CD4-positive, alpha-beta T cell (primary cell): ENCODE measurements around the gene TC2N. TPM values are rescaled to one million over a fixed set of nuclear protein-coding genes. Genes with fewer than 3 reads are reported as not detected.
A peak's percentile ranks its signal among the peaks of the same experiment; 100 is the strongest.
"Not testable (repeated sequence)": the region's sequence is repeated elsewhere in the genome, so short reads cannot be mapped to it uniquely, and the experiment has no call there.

Experiments used
- ATAC-seq: fragments of 200-7000 bp; cut with Tn5 transposase; one replicate; pipeline ENCODE4 v1.10.0; 2022; ENCODE audit warnings: mild to moderate bottlenecking; ENCODE audit not compliant: poor library complexity
- CTCF ChIA-PET: fragments of 350-600 bp; sonication (Branson Sonifier 250); formaldehyde crosslinking; loops from one replicate; lab custom pipeline; 2021; ENCODE audit warnings: antibody characterized with exemption, inconsistent platforms; lab: Charles Lee
- POLR2A ChIA-PET: fragments of 350-600 bp; sonication (Branson Sonifier 250); formaldehyde crosslinking; loops from one replicate; lab custom pipeline; 2021; ENCODE audit warnings: antibody characterized with exemption, inconsistent platforms; lab: Charles Lee
- DNase-seq, 14 experiments: peaks; one replicate each; pipeline ENCODE4 v3.0.0-alpha.2; 2013 to 2020; ENCODE audit warnings: mixed read lengths in 2 of 14
- H3K27ac ChIP-seq, 2 donors: one replicate each; pipeline versions ENCODE4 v1.5.1 to v1.7.0; 2013; ENCODE audit warnings: low read length in 2 of 2, low read depth in 1 of 2, mild to moderate bottlenecking in 1 of 2
- H3K27me3 ChIP-seq, 2 experiments: 1 replicate in 1 of 2; 2 replicates in 1 of 2; pipeline versions ENCODE4 v1.6.1 to v1.7.0; 2013; ENCODE audit warnings: low read length in 2 of 2, control low read depth in 1 of 2, mild to moderate bottlenecking in 1 of 2, moderate library complexity in 1 of 2; ENCODE audit not compliant: insufficient read depth in 2 of 2, control insufficient read depth in 1 of 2
- H3K36me3 ChIP-seq: one replicate; pipeline ENCODE4 v1.6.1; 2013; ENCODE audit warnings: low read length, control low read depth; ENCODE audit not compliant: insufficient read depth
- H3K4me1 ChIP-seq: one replicate; pipeline ENCODE4 v1.6.1; 2013; ENCODE audit warnings: low read length, control low read depth; ENCODE audit not compliant: insufficient read depth
- H3K4me3 ChIP-seq: one replicate; pipeline ENCODE4 v1.5.1; 2013; ENCODE audit warnings: mild to moderate bottlenecking, low read length, moderate library complexity
- H3K9me3 ChIP-seq, 2 experiments: 1 replicate in 1 of 2; 2 replicates in 1 of 2; pipeline versions ENCODE4 v1.6.1 to v1.7.0; 2013; ENCODE audit warnings: low read length in 2 of 2, mild to moderate bottlenecking in 2 of 2, control low read depth in 1 of 2, moderate library complexity in 1 of 2; ENCODE audit not compliant: control insufficient read depth in 1 of 2, insufficient read depth in 1 of 2
- H3K27ac Mint-ChIP-seq: one replicate; pipeline ENCODE4 v1.8.0; 2020; ENCODE audit warnings: mixed read lengths
- H3K27me3 Mint-ChIP-seq: one replicate; pipeline ENCODE4 v1.8.0; 2021; ENCODE audit warnings: mixed read lengths
- H3K36me3 Mint-ChIP-seq: one replicate; pipeline ENCODE4 v1.8.0; 2021; ENCODE audit warnings: low read depth, mixed read lengths
- H3K4me1 Mint-ChIP-seq: one replicate; pipeline ENCODE4 v1.8.0; 2021; ENCODE audit warnings: low read depth, mixed read lengths
- H3K4me3 Mint-ChIP-seq: one replicate; pipeline ENCODE4 v1.8.0; 2020; ENCODE audit warnings: mild to moderate bottlenecking, mixed read lengths
- H3K9me3 Mint-ChIP-seq: one replicate; pipeline ENCODE4 v1.8.0; 2020; ENCODE audit warnings: mixed read lengths
- intact Hi-C, 2 experiments: fragments of 100-400 bp; cut with DNase I in 1 of 2; cut with micrococcal nuclease in 1 of 2; formaldehyde crosslinking; loops; one replicate each; pipeline versions ENCODE4 v1.15.1 to v1.9.0; 2023 to 2025; cut with DNase I, micrococcal nuclease
- total RNA-seq, 174 experiments: library from RNA in 2 of 174; stranded (reverse) in 2 of 174; gene quantifications; one replicate each; pipeline ENCODE4 v1.2.3 and lab custom pipeline; 2021 to 2026
- TF ChIP-seq, protein P1 (sequence below): fragments of 200-600 bp; IDR thresholded peaks from one replicate; pipeline ENCODE4 v1.8.0; 2022; ENCODE audit warnings: antibody characterized with exemption, mild to moderate bottlenecking

The TC2N gene
- total RNA-seq, 2 experiments from 2014 or later = 129 to 138 TPM

DNA sequence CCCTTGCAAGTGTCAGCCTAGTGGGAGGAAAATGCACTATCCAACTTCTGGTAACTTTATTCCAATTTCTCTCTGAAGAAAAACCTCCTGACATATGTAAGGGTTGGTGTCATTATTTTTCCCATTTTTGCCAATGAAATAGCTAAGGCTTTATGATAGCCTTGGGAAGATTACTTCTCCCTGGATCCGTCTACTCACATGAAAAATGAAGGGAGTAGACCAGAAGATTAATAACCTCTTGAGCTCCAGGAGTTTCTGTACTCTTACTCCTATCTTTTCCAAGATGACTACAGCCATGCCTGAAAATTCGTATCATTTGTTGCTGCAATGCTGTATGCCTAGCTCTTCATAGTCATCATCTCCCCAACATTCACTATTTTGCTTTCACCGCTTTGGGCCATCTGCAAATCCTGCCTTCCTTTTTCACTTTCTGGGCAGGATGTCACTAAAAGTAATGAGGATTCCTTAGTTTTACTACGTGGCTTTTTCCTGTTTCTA lies 18.8 kb downstream of the TC2N start:
- no peaks in the 10 kb centered on the region for H3K9me3 ChIP-seq
- peaks cover 80% of the 10 kb centered on the region for H3K36me3 ChIP-seq
- Mint-ChIP-seq H3K9me3 (no peaks in the 10 kb centered on the region), H3K27ac (peak overlapping the region; percentile 67), H3K27me3 (no peaks in the 10 kb centered on the region), H3K36me3 (peaks cover 85% of the 10 kb centered on the region), H3K4me1 (peaks cover 75% of the 10 kb centered on the region), H3K4me3 (no peak overlapping the region)
- DNase-seq (no peak), ATAC-seq (no peak)
- CTCF ChIA-PET = no interaction called here
- POLR2A ChIA-PET = interaction anchor here (0.7 to 1.0 kb wide), 2 partner anchors 13 to 133 kb away, joined by 3 read pairs; no protein-coding TSS in a partner anchor
- H3K4me3 ChIP-seq = no peak overlapping the region
- H3K27me3 ChIP-seq = no peaks in the 10 kb centered on the region
- intact Hi-C loops = no loop called here
- TF ChIP-seq, protein P1, sequence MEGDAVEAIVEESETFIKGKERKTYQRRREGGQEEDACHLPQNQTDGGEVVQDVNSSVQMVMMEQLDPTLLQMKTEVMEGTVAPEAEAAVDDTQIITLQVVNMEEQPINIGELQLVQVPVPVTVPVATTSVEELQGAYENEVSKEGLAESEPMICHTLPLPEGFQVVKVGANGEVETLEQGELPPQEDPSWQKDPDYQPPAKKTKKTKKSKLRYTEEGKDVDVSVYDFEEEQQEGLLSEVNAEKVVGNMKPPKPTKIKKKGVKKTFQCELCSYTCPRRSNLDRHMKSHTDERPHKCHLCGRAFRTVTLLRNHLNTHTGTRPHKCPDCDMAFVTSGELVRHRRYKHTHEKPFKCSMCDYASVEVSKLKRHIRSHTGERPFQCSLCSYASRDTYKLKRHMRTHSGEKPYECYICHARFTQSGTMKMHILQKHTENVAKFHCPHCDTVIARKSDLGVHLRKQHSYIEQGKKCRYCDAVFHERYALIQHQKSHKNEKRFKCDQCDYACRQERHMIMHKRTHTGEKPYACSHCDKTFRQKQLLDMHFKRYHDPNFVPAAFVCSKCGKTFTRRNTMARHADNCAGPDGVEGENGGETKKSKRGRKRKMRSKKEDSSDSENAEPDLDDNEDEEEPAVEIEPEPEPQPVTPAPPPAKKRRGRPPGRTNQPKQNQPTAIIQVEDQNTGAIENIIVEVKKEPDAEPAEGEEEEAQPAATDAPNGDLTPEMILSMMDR = no peak
- no peak overlapping the region for H3K27ac ChIP-seq
- H3K4me1 ChIP-seq = peaks cover 25% of the 10 kb centered on the region

DNA sequence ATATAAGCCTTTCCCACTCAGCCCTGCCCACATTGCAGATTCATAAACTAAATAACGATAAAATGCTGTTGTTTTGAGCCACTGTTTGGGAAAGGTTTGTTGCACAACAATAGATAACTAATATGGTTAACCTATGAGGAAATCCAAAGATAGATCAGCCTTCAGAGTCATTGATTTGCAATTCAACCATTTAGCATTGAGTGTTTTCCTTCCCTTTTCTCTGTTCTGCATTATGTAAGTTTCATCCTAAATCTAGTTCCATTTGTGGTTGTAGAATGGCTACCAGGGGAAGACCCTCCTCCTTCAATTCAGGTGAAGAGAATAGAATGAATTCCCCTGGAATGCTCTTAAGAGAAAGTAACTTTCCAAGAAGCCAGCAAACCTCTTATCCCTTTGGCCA lies 19.6 kb downstream of the TC2N start:
- DNase-seq = no peak
- no peaks in the 10 kb centered on the region for H3K9me3 Mint-ChIP-seq
- H3K4me1 ChIP-seq = peaks cover 25% of the 10 kb centered on the region
- H3K27me3 ChIP-seq = no peaks in the 10 kb centered on the region
- no peaks in the 10 kb centered on the region for H3K9me3 ChIP-seq
- intact Hi-C loops = no loop called here
- peaks cover 85% of the 10 kb centered on the region for H3K36me3 Mint-ChIP-seq
- no peak for ATAC-seq
- H3K27ac ChIP-seq = no peak overlapping the region
- no peak overlapping the region for H3K4me3 Mint-ChIP-seq
- no peak overlapping the region for H3K4me3 ChIP-seq
- H3K36me3 ChIP-seq = peaks cover 82% of the 10 kb centered on the region
- POLR2A ChIA-PET = no interaction called here
- H3K27me3 Mint-ChIP-seq = no peaks in the 10 kb centered on the region
- peak overlapping the region; percentile 44 for H3K27ac Mint-ChIP-seq
- CTCF ChIA-PET = no interaction called here
- TF ChIP-seq, protein P1 = no peak
- H3K4me1 Mint-ChIP-seq = peaks cover 73% of the 10 kb centered on the region

DNA sequence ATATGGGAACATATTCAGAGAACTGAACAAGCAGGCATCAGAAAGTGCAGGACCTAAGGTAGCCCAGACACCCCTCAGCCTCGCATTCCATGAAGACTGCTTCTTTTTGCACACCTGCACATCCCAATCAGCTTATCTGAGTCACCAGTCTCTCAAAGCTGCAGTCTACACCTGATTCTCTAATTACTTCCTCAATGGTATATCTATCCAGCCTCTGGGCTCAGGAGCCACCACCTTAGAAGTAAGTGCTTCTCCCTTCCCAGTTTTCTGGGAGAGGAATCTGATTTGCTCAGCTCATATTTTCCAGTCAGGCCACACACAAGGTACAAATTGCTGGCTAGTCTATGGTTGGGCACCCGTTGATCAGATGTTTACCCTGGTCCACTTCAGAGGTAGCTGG lies 21.7 kb downstream of the TC2N start:
- ATAC-seq (no peak), DNase-seq (no peak)
- H3K4me3 ChIP-seq = no peak overlapping the region
- Mint-ChIP-seq H3K36me3 (peaks cover 88% of the 10 kb centered on the region), H3K27ac (peak overlapping the region; percentile 65), H3K27me3 (no peaks in the 10 kb centered on the region), H3K9me3 (no peaks in the 10 kb centered on the region), H3K4me1 (peaks cover 75% of the 10 kb centered on the region), H3K4me3 (no peak overlapping the region)
- peaks cover 36% of the 10 kb centered on the region for H3K4me1 ChIP-seq
- intact Hi-C loops = no loop called here
- TF ChIP-seq, protein P1 = no peak
- CTCF ChIA-PET = interaction anchor here (0.9 to 1.5 kb wide), 3 partner anchors 9 to 66 kb away, joined by 3 to 4 read pairs (median 3); no protein-coding TSS in a partner anchor
- H3K9me3 ChIP-seq = no peaks in the 10 kb centered on the region
- no peaks in the 10 kb centered on the region for H3K27me3 ChIP-seq
- H3K27ac ChIP-seq = no peak overlapping the region
- H3K36me3 ChIP-seq = peaks cover 81% of the 10 kb centered on the region
- POLR2A ChIA-PET = interaction anchor here (0.6 to 2.4 kb wide), 6 partner anchors 10 to 66 kb away, joined by 3 to 9 read pairs (median 5); partner anchors contain the start of gene TC2N

DNA sequence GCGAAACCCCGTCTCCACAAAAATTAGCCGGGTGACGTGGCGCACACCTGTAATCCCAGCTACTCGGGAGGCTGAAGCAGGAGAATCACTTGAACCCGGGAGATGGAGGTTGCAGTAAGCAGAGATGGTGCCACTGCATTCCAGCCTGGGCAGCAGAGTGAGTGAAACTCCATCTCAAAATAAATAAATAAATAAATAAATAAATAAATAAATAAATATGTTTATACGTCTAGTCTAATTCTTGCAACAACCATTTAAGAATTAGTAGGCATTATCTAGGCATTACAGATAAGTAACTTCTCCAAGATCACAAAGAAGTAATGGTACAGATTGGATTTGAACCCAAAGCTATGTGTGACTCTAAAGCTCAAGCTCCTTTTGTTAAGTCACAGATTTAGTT lies 22.3 kb downstream of the TC2N start:
- H3K27me3 Mint-ChIP-seq, H3K9me3 Mint-ChIP-seq, H3K4me3 Mint-ChIP-seq, H3K4me3 ChIP-seq, H3K27me3 ChIP-seq, H3K9me3 ChIP-seq, H3K27ac Mint-ChIP-seq, H3K27ac ChIP-seq, intact Hi-C loops, ATAC-seq, DNase-seq: not testable (repeated sequence)
- H3K36me3 Mint-ChIP-seq = peaks cover 88% of the 10 kb centered on the region
- H3K4me1 ChIP-seq = peaks cover 32% of the 10 kb centered on the region
- ChIA-PET POLR2A (interaction anchor here (0.6 to 2.4 kb wide), 6 partner anchors 10 to 67 kb away, joined by 3 to 9 read pairs (median 5); partner anchors contain the start of gene TC2N), CTCF (interaction anchor here (0.9 to 1.2 kb wide), 3 partner anchors 9 to 48 kb away, joined by 3 to 4 read pairs (median 4); no protein-coding TSS in a partner anchor)
- peaks cover 75% of the 10 kb centered on the region for H3K4me1 Mint-ChIP-seq
- peaks cover 82% of the 10 kb centered on the region for H3K36me3 ChIP-seq
